ENCODE results near the gene ADD1.

DNA sequence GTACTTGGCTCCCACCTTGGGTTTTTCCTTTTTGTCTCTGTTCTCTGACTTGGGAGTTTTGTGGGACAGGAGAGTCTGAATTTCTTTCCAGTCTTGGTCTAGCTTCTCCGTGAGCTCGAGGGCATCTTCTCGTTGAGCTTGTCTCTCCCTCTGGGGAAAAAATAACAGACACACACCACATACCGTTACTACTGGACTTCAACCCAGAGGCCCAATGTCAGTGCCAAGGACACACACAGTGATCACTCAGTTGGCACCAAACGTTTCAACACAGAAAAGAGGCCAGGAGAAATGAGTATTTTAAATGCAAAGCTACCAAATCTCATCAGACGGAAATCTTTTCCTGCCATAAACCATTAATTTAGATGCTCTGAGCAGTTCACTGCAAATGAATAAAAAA, 109.9 kb downstream of the ADD1 start:
- TF ChIP-seq, protein P1, sequence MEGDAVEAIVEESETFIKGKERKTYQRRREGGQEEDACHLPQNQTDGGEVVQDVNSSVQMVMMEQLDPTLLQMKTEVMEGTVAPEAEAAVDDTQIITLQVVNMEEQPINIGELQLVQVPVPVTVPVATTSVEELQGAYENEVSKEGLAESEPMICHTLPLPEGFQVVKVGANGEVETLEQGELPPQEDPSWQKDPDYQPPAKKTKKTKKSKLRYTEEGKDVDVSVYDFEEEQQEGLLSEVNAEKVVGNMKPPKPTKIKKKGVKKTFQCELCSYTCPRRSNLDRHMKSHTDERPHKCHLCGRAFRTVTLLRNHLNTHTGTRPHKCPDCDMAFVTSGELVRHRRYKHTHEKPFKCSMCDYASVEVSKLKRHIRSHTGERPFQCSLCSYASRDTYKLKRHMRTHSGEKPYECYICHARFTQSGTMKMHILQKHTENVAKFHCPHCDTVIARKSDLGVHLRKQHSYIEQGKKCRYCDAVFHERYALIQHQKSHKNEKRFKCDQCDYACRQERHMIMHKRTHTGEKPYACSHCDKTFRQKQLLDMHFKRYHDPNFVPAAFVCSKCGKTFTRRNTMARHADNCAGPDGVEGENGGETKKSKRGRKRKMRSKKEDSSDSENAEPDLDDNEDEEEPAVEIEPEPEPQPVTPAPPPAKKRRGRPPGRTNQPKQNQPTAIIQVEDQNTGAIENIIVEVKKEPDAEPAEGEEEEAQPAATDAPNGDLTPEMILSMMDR (IDR thresholded peaks at IDR 0.05) = no peak
- TF ChIP-seq ZFX (IDR thresholded peaks at IDR 0.05; ENCODE audit: borderline replicate concordance) = no peak
